ENCODE results near the gene ZNF888. TPM values are rescaled to one million over a fixed set of nuclear protein-coding genes. Genes with fewer than 3 reads are reported as not detected.

The ZNF888 gene
- 4.6 and 4.7 TPM in 2 replicates for total RNA-seq (ENCODE audit: low replicate concordance)

GRCh38 chr19:52922841-52923777, at the start of gene ZNF888:
TSS of gene ZNF888 (minus strand) at chr19:52923428. CDS start at chr19:52917873, 5,555 bp downstream.

GRCh38 chr19:52962394-52963246, 39.4 kb upstream of the ZNF888 start, which contains the start of gene ZNF816:
TSS of gene ZNF816 (minus strand) at chr19:52962881. CDS start at chr19:52956089, 6,792 bp downstream.

GRCh38 chr19:52897138-52897935, 25.9 kb downstream of the ZNF888 start, which contains the start of gene ZNF320:
TSS of gene ZNF320 (minus strand) at chr19:52897635. CDS start at chr19:52890255, 7,380 bp downstream.

GRCh38 chr19:52857378-52858191, 65.6 kb downstream of the ZNF888 start, which contains the start of gene ZNF468:
TSS of gene ZNF468 (minus strand) at chr19:52857619. CDS start at chr19:52854272, 3,347 bp downstream.

Other genes with a start within 250 kb of the ZNF888 start
- gene ZNF611, start 188.4 kb downstream of the ZNF888 start, total RNA-seq (ENCODE audit: low replicate concordance): 7.1 and 14.3 TPM in 2 replicates
- gene ZNF600, start 136.6 kb downstream of the ZNF888 start, total RNA-seq (ENCODE audit: low replicate concordance): 1.8 and 2.8 TPM in 2 replicates
- gene ZNF28, start 101.8 kb downstream of the ZNF888 start, total RNA-seq (ENCODE audit: low replicate concordance): 15.3 and 19.2 TPM in 2 replicates
- gene ZNF468, start 65.8 kb downstream of the ZNF888 start, total RNA-seq (ENCODE audit: low replicate concordance): 12.6 and 18.8 TPM in 2 replicates
- gene ZNF320, start 25.8 kb downstream of the ZNF888 start, total RNA-seq (ENCODE audit: low replicate concordance): 9.0 and 12.6 TPM in 2 replicates
- 8.8 and 10.9 TPM in 2 replicates for gene ZNF816, start 39.5 kb upstream of the ZNF888 start, total RNA-seq (ENCODE audit: low replicate concordance)
- gene ERVV-1, start 90.5 kb upstream of the ZNF888 start, total RNA-seq (ENCODE audit: low replicate concordance): not detected in 2 replicates
- not detected in 2 replicates for gene ERVV-2, start 121.3 kb upstream of the ZNF888 start, total RNA-seq (ENCODE audit: low replicate concordance)
- 19.8 and 22.6 TPM in 2 replicates for gene ZNF160, start 180.0 kb upstream of the ZNF888 start, total RNA-seq (ENCODE audit: low replicate concordance)
- gene ZNF415, start 209.5 kb upstream of the ZNF888 start, total RNA-seq (ENCODE audit: low replicate concordance): 4.1 and 7.1 TPM in 2 replicates
- gene ZNF347, start 235.6 kb upstream of the ZNF888 start, total RNA-seq (ENCODE audit: low replicate concordance): 5.4 and 6.1 TPM in 2 replicates